Measurements from ENCODE around the gene STIM2. TPM values are rescaled to one million over a fixed set of nuclear protein-coding genes. Genes with fewer than 3 reads are reported as not detected.
A peak's percentile ranks its signal among the peaks of the same experiment; 100 is the strongest.
"Not testable (repeated sequence)": the region's sequence is repeated elsewhere in the genome, so short reads cannot be mapped to it uniquely, and the experiment has no call there.

Gene STIM2
- total RNA-seq, 1 donor from 2014 or later, result 18.4 TPM

GRCh38 chr4:26964994-26965393 is 104.4 kb downstream of the STIM2 start:
- TF ChIP-seq, protein P1, sequence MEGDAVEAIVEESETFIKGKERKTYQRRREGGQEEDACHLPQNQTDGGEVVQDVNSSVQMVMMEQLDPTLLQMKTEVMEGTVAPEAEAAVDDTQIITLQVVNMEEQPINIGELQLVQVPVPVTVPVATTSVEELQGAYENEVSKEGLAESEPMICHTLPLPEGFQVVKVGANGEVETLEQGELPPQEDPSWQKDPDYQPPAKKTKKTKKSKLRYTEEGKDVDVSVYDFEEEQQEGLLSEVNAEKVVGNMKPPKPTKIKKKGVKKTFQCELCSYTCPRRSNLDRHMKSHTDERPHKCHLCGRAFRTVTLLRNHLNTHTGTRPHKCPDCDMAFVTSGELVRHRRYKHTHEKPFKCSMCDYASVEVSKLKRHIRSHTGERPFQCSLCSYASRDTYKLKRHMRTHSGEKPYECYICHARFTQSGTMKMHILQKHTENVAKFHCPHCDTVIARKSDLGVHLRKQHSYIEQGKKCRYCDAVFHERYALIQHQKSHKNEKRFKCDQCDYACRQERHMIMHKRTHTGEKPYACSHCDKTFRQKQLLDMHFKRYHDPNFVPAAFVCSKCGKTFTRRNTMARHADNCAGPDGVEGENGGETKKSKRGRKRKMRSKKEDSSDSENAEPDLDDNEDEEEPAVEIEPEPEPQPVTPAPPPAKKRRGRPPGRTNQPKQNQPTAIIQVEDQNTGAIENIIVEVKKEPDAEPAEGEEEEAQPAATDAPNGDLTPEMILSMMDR (IDR thresholded peaks at IDR 0.05; ENCODE audit: insufficient read depth, low read depth, low read length), result no peak
- no peak for TF ChIP-seq EZH2 (IDR thresholded peaks at IDR 0.05; ENCODE audit: insufficient read depth, low read length)
- no peaks in the 10 kb centered on the region for H4K20me1 ChIP-seq (ENCODE audit: insufficient read depth, low read length)
- Mint-ChIP-seq H3K4me3 (ENCODE audit: unreplicated experiment) (no peak overlapping the region), H3K9me3 (ENCODE audit: unreplicated experiment) (no peaks in the 10 kb centered on the region), H3K27me3 (ENCODE audit: low read depth, unreplicated experiment) (no peaks in the 10 kb centered on the region), H3K36me3 (ENCODE audit: low read depth, unreplicated experiment) (no peaks in the 10 kb centered on the region), H3K4me1 (ENCODE audit: low read depth, unreplicated experiment) (peaks cover 10% of the 10 kb centered on the region), H3K27ac (ENCODE audit: unreplicated experiment) (no peak overlapping the region)
- H3K9ac ChIP-seq (ENCODE audit: low read length), result no peak overlapping the region
- no peaks in the 10 kb centered on the region for H3K27me3 ChIP-seq (ENCODE audit: insufficient read depth, low read length)
- DNase-seq (ENCODE audit: low read depth) (no peak), FAIRE-seq (no peak)
- H3K79me2 ChIP-seq (ENCODE audit: insufficient read depth, low read length), result no peaks in the 10 kb centered on the region
- H3K4me1 ChIP-seq (ENCODE audit: insufficient read depth, low read length), result peaks cover 10% of the 10 kb centered on the region
- H3K4me2 ChIP-seq (ENCODE audit: low read length), result peak overlapping the region; percentile 40
- no peak overlapping the region for H2AFZ ChIP-seq (ENCODE audit: low read depth, low read length)
- H3K27ac ChIP-seq (ENCODE audit: low read depth, low read length), result no peak overlapping the region
- no peaks in the 10 kb centered on the region for H3K36me3 ChIP-seq (ENCODE audit: insufficient read depth, low read length)
- no peak overlapping the region for H3K4me3 ChIP-seq (ENCODE audit: insufficient read depth, low read depth, low read length)
- H3K9me3 ChIP-seq (ENCODE audit: insufficient read depth, low read depth, low read length), result no peaks in the 10 kb centered on the region

- H3K9me3 ChIP-seq (ENCODE audit: insufficient read depth, low read depth, low read length); H3K27me3 ChIP-seq (ENCODE audit: insufficient read depth, low read length); H3K27ac ChIP-seq (ENCODE audit: low read depth, low read length); H4K20me1 ChIP-seq (ENCODE audit: insufficient read depth, low read length); H2AFZ ChIP-seq (ENCODE audit: low read depth, low read length); FAIRE-seq; H3K4me3 ChIP-seq (ENCODE audit: insufficient read depth, low read depth, low read length); H3K27ac Mint-ChIP-seq (ENCODE audit: unreplicated experiment); H3K36me3 Mint-ChIP-seq (ENCODE audit: low read depth, unreplicated experiment); H3K9ac ChIP-seq (ENCODE audit: low read length); H3K9me3 Mint-ChIP-seq (ENCODE audit: unreplicated experiment); H3K4me2 ChIP-seq (ENCODE audit: low read length); H3K4me1 Mint-ChIP-seq (ENCODE audit: low read depth, unreplicated experiment); H3K36me3 ChIP-seq (ENCODE audit: insufficient read depth, low read length); H3K4me1 ChIP-seq (ENCODE audit: insufficient read depth, low read length); DNase-seq (ENCODE audit: low read depth); H3K79me2 ChIP-seq (ENCODE audit: insufficient read depth, low read length); H3K4me3 Mint-ChIP-seq (ENCODE audit: unreplicated experiment); H3K27me3 Mint-ChIP-seq (ENCODE audit: low read depth, unreplicated experiment): not testable (repeated sequence)
These were observed 115.0 kb downstream of the STIM2 start for GRCh38 chr4:26975464-26976181.

GRCh38 chr4:26978387-26979053 is 117.9 kb downstream of the STIM2 start:
- Histone ChIP-seq H3K4me1 (ENCODE audit: insufficient read depth, low read length) (no peaks in the 10 kb centered on the region), H3K27me3 (ENCODE audit: insufficient read depth, low read length) (no peaks in the 10 kb centered on the region), H3K9ac (ENCODE audit: low read length) (no peak overlapping the region), H3K4me2 (ENCODE audit: low read length) (no peak overlapping the region), H3K4me3 (ENCODE audit: insufficient read depth, low read depth, low read length) (no peak overlapping the region), H2AFZ (ENCODE audit: low read depth, low read length) (no peak overlapping the region), H3K27ac (ENCODE audit: low read depth, low read length) (no peak overlapping the region), H3K36me3 (ENCODE audit: insufficient read depth, low read length) (no peaks in the 10 kb centered on the region), H3K9me3 (ENCODE audit: insufficient read depth, low read depth, low read length) (no peaks in the 10 kb centered on the region), H3K79me2 (ENCODE audit: insufficient read depth, low read length) (no peaks in the 10 kb centered on the region), H4K20me1 (ENCODE audit: insufficient read depth, low read length) (peaks cover 6% of the 10 kb centered on the region)
- H3K27ac Mint-ChIP-seq (ENCODE audit: unreplicated experiment), result no peak overlapping the region
- no peaks in the 10 kb centered on the region for H3K4me1 Mint-ChIP-seq (ENCODE audit: low read depth, unreplicated experiment)
- peaks cover 4% of the 10 kb centered on the region for H3K36me3 Mint-ChIP-seq (ENCODE audit: low read depth, unreplicated experiment)
- no peak for FAIRE-seq
- TF ChIP-seq EZH2 (IDR thresholded peaks at IDR 0.05; ENCODE audit: insufficient read depth, low read length), result no peak
- TF ChIP-seq, protein P1 (IDR thresholded peaks at IDR 0.05; ENCODE audit: insufficient read depth, low read depth, low read length), result no peak
- no peaks in the 10 kb centered on the region for H3K27me3 Mint-ChIP-seq (ENCODE audit: low read depth, unreplicated experiment)
- no peaks in the 10 kb centered on the region for H3K9me3 Mint-ChIP-seq (ENCODE audit: unreplicated experiment)
- no peak for DNase-seq (ENCODE audit: low read depth)
- H3K4me3 Mint-ChIP-seq (ENCODE audit: unreplicated experiment), result no peak overlapping the region

Measured in astrocyte (in vitro differentiated cells and primary cell).